K562 (cell line): ENCODE data around the gene ZNRF3. TPM values are rescaled to one million over a fixed set of nuclear protein-coding genes. Genes with fewer than 3 reads are reported as not detected.

Source experiments
- ATAC-seq: fragments of 200-7000 bp; cut with Tn5 transposase; 3 replicates; pipeline ENCODE4 v1.9.1; 2020; ENCODE audit warnings: moderate library complexity
- BruUV-seq: library from RNA; stranded (reverse); fragments of 400-500 nt; replicated peaks from 2 replicates; lab custom pipeline; 2021; lab: Mats Ljungman, UMichigan
- CTCF ChIA-PET: fragments of 300-600 bp; formaldehyde crosslinking; extraction: SDS; loops from one replicate; lab custom pipeline; 2021; ENCODE audit warnings: low intra/inter-chr PET ratio; lab: Yijun Ruan, JAX
- POLR2A ChIA-PET: fragments of 300-600, 350-650 bp; sonication (Branson Sonifier 250); formaldehyde crosslinking; extraction: SDS; loops from one replicate; lab custom pipeline; 2021; ENCODE audit warnings: antibody characterized with exemption, inconsistent platforms; lab: Yijun Ruan, JAX
- DNase-seq, 4 experiments: peaks; one replicate each; pipeline versions ENCODE4 v3.0.0 to v3.0.0-alpha.2; 2011 to 2018; ENCODE audit warnings: low spot score in 3 of 4, mixed read lengths in 3 of 4; ENCODE audit errors: extremely low read depth in 1 of 4
- FAIRE-seq: peaks from 2 replicates; lab custom pipeline; 2011; peaks lifted over from hg19 to GRCh38; lab: Jason Lieb, UNC
- H2AFZ ChIP-seq: 2 replicates; pipeline ENCODE4 v1.6.0; 2011; ENCODE audit warnings: low read depth, low read length, control low read depth, inconsistent platforms
- H3K27ac ChIP-seq: fragments of 200-600 bp; 3 replicates; pipeline ENCODE4 v1.8.0; 2011; ENCODE audit warnings: low read depth, mild to moderate bottlenecking, control low read depth, inconsistent platforms, low read length, moderate library complexity, mixed read lengths; ENCODE audit errors: extremely low read depth
- H3K27me3 ChIP-seq, 2 experiments: fragments of 300-600 bp in 1 of 2; 2 replicates in 1 of 2; 3 replicates in 1 of 2; pipeline versions ENCODE4 v1.6.0 to v1.8.0; 2011; ENCODE audit warnings: inconsistent platforms in 2 of 2, low read length in 2 of 2, mild to moderate bottlenecking in 1 of 2, mixed read lengths in 1 of 2, moderate library complexity in 1 of 2; ENCODE audit not compliant: control insufficient read depth in 2 of 2, insufficient read depth in 2 of 2
- H3K36me3 ChIP-seq: fragments of 300-600 bp; 3 replicates; pipeline ENCODE4 v1.8.0; 2011; ENCODE audit warnings: mild to moderate bottlenecking, low read length, inconsistent platforms; ENCODE audit not compliant: control insufficient read depth, insufficient read depth
- H3K4me1 ChIP-seq, 2 experiments: fragments of 200-600 bp in 1 of 2; replicated peaks in 1 of 2; 2 replicates in 1 of 2; 3 replicates in 1 of 2; pipeline versions ENCODE4 v1.5.1 to v1.8.0; 2011; ENCODE audit warnings: inconsistent platforms in 2 of 2, low read length in 2 of 2, mild to moderate bottlenecking in 1 of 2, mixed read lengths in 1 of 2, moderate library complexity in 1 of 2; ENCODE audit not compliant: control insufficient read depth in 2 of 2, insufficient read depth in 2 of 2
- H3K4me2 ChIP-seq: 2 replicates; pipeline ENCODE4 v1.6.1; 2011; ENCODE audit warnings: low read length, control low read depth, inconsistent platforms, mixed read lengths; ENCODE audit not compliant: insufficient read depth
- H3K4me3 ChIP-seq: fragments of 200-600 bp; sonication (generic), shearing (Covaris generic); 2 replicates; pipeline ENCODE4 v1.5.1; 2016; ENCODE audit warnings: control low read depth, inconsistent platforms
- H3K79me2 ChIP-seq: fragments of 200-600 bp; 3 replicates; pipeline ENCODE4 v1.8.0; 2011; ENCODE audit warnings: low read length, inconsistent platforms; ENCODE audit not compliant: control insufficient read depth, insufficient read depth
- H3K9ac ChIP-seq, 2 experiments: 2 replicates each; pipeline versions ENCODE4 v1.6.0 to v1.6.1; 2011; ENCODE audit warnings: low read depth in 2 of 2, low read length in 2 of 2, control low read depth in 1 of 2, inconsistent platforms in 1 of 2, mild to moderate bottlenecking in 1 of 2, mixed read lengths in 1 of 2; ENCODE audit not compliant: insufficient read depth in 1 of 2
- H3K9me1 ChIP-seq: one replicate; pipeline ENCODE4 v1.6.0; 2011; ENCODE audit warnings: inconsistent platforms, mild to moderate bottlenecking, low read length, moderate library complexity; ENCODE audit not compliant: control insufficient read depth, insufficient read depth
- H3K9me3 ChIP-seq: replicated peaks from 2 replicates; pipeline ENCODE4 v1.5.1; 2011; ENCODE audit warnings: low read depth, low read length, inconsistent platforms; ENCODE audit not compliant: control insufficient read depth, insufficient read depth
- H4K20me1 ChIP-seq: replicated peaks from 2 replicates; pipeline ENCODE4 v1.6.1; 2011; ENCODE audit warnings: low read length, inconsistent platforms, mixed read lengths; ENCODE audit not compliant: control insufficient read depth, insufficient read depth
- AFF4 ChIP-seq: sonication (generic); formaldehyde crosslinking; IDR thresholded peaks from 2 replicates; pipeline ENCODE4 v1.8.0; 2023; ENCODE audit warnings: mild to moderate bottlenecking, missing genetic modification reagents
- C11orf30 ChIP-seq: fragments of 450-650 bp; IDR thresholded peaks from 2 replicates; pipeline ENCODE4 v1.6.1; 2016; ENCODE audit warnings: low read depth, mild to moderate bottlenecking
- CHD1 ChIP-seq: fragments of 200-600 bp; sonication (generic); IDR thresholded peaks from one replicate; pipeline ENCODE4 v1.6.1; 2012; ENCODE audit warnings: mild to moderate bottlenecking, moderate library complexity, low read length, inconsistent platforms
- MCM7 ChIP-seq, 2 experiments: fragments of 450-650 bp; IDR thresholded peaks; 2 replicates each; pipeline ENCODE4 v1.6.1; 2016 to 2018
- MGA ChIP-seq: fragments of 450-650 bp; IDR thresholded peaks from 2 replicates; pipeline ENCODE4 v1.6.1; 2016; ENCODE audit warnings: mild to moderate bottlenecking, moderate library complexity
- NR4A1 ChIP-seq, 2 experiments: fragments of 250-450 bp in 1 of 2; fragments of 450-650 bp in 1 of 2; sonication (Bioruptor Pico) in 1 of 2; IDR thresholded peaks; 2 replicates each; pipeline versions ENCODE4 v1.4.0 to v1.6.1; 2016 to 2020; ENCODE audit warnings: mild to moderate bottlenecking in 2 of 2, missing compliant biosample characterization in 1 of 2, missing genetic modification characterization in 1 of 2, moderate library complexity in 1 of 2
- ZBTB17 ChIP-seq: fragments of 450-650 bp; formaldehyde crosslinking; IDR thresholded peaks from 2 replicates; pipeline ENCODE4 v1.4.0; 2020; ENCODE audit warnings: mild to moderate bottlenecking
- WGBS: fragments of 100-300 bp; shearing (Covaris generic); methylation state at CpG from one replicate; pipeline ENCODE4 v1.1.6; 2016; ENCODE audit warnings: low coverage, mixed read lengths; ENCODE audit not compliant: insufficient coverage; ENCODE audit errors: missing lambda C conversion rate; 5-methylcytosine and 5-hydroxymethylcytosine counted together
- in situ Hi-C: fragments of 300-500 bp; cut with MboI; formaldehyde crosslinking; loops from 4 replicates; pipeline ENCODE4 v1.15.0; 2018; ENCODE audit warnings: inconsistent platforms, mixed read lengths
- intact Hi-C: fragments of 100-400 bp; cut with micrococcal nuclease; formaldehyde crosslinking; loops from 2 replicates; pipeline ENCODE4 v1.14.2; 2022
- polyA plus RNA-seq, 8 experiments: library from polyadenylated mRNA; depleted of rRNA in 4 of 8; stranded (reverse) in 5 of 8; unstranded in 3 of 8; fragments of >200 nt; fragmentation: Nextera tagmentation in 2 of 8; fragmentation: Illumina TruSeq in 1 of 8; extraction: Ambion mirVana in 2 of 8; extraction: Trizol in 1 of 8; gene quantifications; 2 replicates each; pipeline versions ENCODE4 v1.2.1 to v1.2.3, GENCODE V29; 2011 to 2014; ENCODE audit warnings: inconsistent platforms in 1 of 8, missing spikeins in 1 of 8
- total RNA-seq, 7 experiments: library from RNA; depleted of rRNA in 6 of 7; stranded (reverse); fragments of >200 nt in 6 of 7; fragmentation: Illumina TruSeq in 2 of 7; extraction: Trizol in 2 of 7; gene quantifications; 2 replicates each; pipeline versions ENCODE4 v1.2.1 to v1.2.3, GENCODE V29; 2011 to 2021; ENCODE audit warnings: low replicate concordance in 1 of 7

ZNRF3 gene
- total and polyA plus RNA-seq, 9 of the 15 experiments (the other 6 are each of a cell fraction or from before 2014, with no cell fraction given), result 0.41 to 5.9 (median 1.7) TPM

- BruUV-seq, result no TSS peak
- no peak overlapping the region for H3K9ac ChIP-seq
- ATAC-seq, result no peak
- POLR2A ChIA-PET, result interaction anchor here (0.6 kb wide), 1 partner anchor 522 kb away, joined by 3 read pairs; no protein-coding TSS in a partner anchor
- no peaks in the 10 kb centered on the region for H3K9me3 ChIP-seq
- CTCF ChIA-PET, result no interaction called here
- no peaks in the 10 kb centered on the region for H3K9me1 ChIP-seq
- no peak for DNase-seq
- 97% methylated on average over 4 of the region's 4 CpGs for WGBS
- FAIRE-seq, result no peak
- H3K27ac ChIP-seq, result no peak overlapping the region
- in situ Hi-C loops (no loop called here), intact Hi-C loops (no loop called here)
- H3K27me3 ChIP-seq, result no peaks in the 10 kb centered on the region
- H3K4me2 ChIP-seq, result no peak overlapping the region
- H3K4me1 ChIP-seq, result no peaks in the 10 kb centered on the region; a peak in 1 of 5 replicates
- no peaks in the 10 kb centered on the region for H3K79me2 ChIP-seq
- peaks cover 30% of the 10 kb centered on the region; the same call in 2 of the 3 replicates for H3K36me3 ChIP-seq
- no peak overlapping the region for H3K4me3 ChIP-seq
- H2AFZ ChIP-seq, result no peak overlapping the region
- H4K20me1 ChIP-seq, result no peaks in the 10 kb centered on the region
- TF ChIP-seq C11orf30, result no peak
- TF ChIP-seq NR4A1 (CRISPR knock-in tag; IDR thresholded peaks at IDR 0.05), result no peak
- TF ChIP-seq NR4A1 (tag; IDR thresholded peaks at IDR 0.05), result no peak
- no peak for TF ChIP-seq ZBTB17 (CRISPR knock-in tag)
- no peak for TF ChIP-seq AFF4 (CRISPR knock-in tag)
- no peak for TF ChIP-seq MGA
- TF ChIP-seq CHD1, result no peak
- TF ChIP-seq MCM7 (IDR thresholded peaks at IDR 0.05), result no peak
Observed at GRCh38 chr22:28989912-28990311, 106.5 kb downstream of the ZNRF3 start.
